GM23248 (cell line): Measurements from ENCODE around the gene RNF157. TPM values are rescaled to one million over a fixed set of nuclear protein-coding genes. Genes with fewer than 3 reads are reported as not detected.

Source experiments
- DNase-seq: peaks from one replicate; pipeline ENCODE4 v3.0.0-alpha.2; 2015
- H2AFZ ChIP-seq: fragments of 200-600 bp; sonication (generic); 2 replicates; pipeline ENCODE4 v1.6.1; 2016; ENCODE audit warnings: antibody characterized with exemption
- H3F3A ChIP-seq: fragments of 200-600 bp; sonication (generic); 2 replicates; pipeline ENCODE4 v1.6.1; 2016; ENCODE audit warnings: mild to moderate bottlenecking, antibody characterized with exemption, mixed run types; ENCODE audit not compliant: insufficient read depth
- H3K27ac ChIP-seq: fragments of 200-600 bp; sonication (generic); 2 replicates; pipeline ENCODE4 v1.5.1; 2016; ENCODE audit warnings: mild to moderate bottlenecking
- H3K27me3 ChIP-seq: fragments of 200-600 bp; sonication (generic); replicated peaks from 2 replicates; pipeline ENCODE4 v1.6.1; 2016; ENCODE audit warnings: mild to moderate bottlenecking; ENCODE audit not compliant: insufficient read depth
- H3K36me3 ChIP-seq: fragments of 200-600 bp; sonication (generic); 2 replicates; pipeline ENCODE4 v1.6.1; 2016; ENCODE audit warnings: low read depth, mild to moderate bottlenecking
- H3K4me1 ChIP-seq: fragments of 200-600 bp; sonication (generic); 2 replicates; pipeline ENCODE4 v1.6.1; 2016; ENCODE audit warnings: mild to moderate bottlenecking; ENCODE audit not compliant: insufficient read depth
- H3K4me2 ChIP-seq: fragments of 200-600 bp; sonication (generic); one replicate; pipeline ENCODE4 v1.6.1; 2016; ENCODE audit warnings: mild to moderate bottlenecking; ENCODE audit not compliant: unreplicated experiment
- H3K4me3 ChIP-seq: fragments of 200-600 bp; sonication (generic); 2 replicates; pipeline ENCODE4 v1.5.1; 2016; ENCODE audit warnings: mild to moderate bottlenecking
- H3K79me2 ChIP-seq: fragments of 200-600 bp; sonication (generic); 2 replicates; pipeline ENCODE4 v1.6.1; 2016; ENCODE audit warnings: mild to moderate bottlenecking; ENCODE audit not compliant: insufficient read depth
- H3K9ac ChIP-seq: fragments of 200-600 bp; sonication (generic); 2 replicates; pipeline ENCODE4 v1.6.1; 2016; ENCODE audit warnings: mild to moderate bottlenecking
- H3K9me2 ChIP-seq: fragments of 200-600 bp; sonication (generic); 2 replicates; pipeline ENCODE4 v1.6.1; 2016; ENCODE audit warnings: mixed run types, mild to moderate bottlenecking, moderate library complexity; ENCODE audit not compliant: insufficient read depth
- H3K9me3 ChIP-seq: fragments of 200-600 bp; sonication (generic); one replicate; pipeline ENCODE4 v1.6.1; 2017; ENCODE audit warnings: low read depth
- H4K20me1 ChIP-seq: fragments of 200-600 bp; sonication (generic); 2 replicates; pipeline ENCODE4 v1.6.0; 2016; ENCODE audit not compliant: insufficient read depth
- EZH2 ChIP-seq: fragments of 200-600 bp; sonication (generic); IDR thresholded peaks from 2 replicates; pipeline ENCODE4 v1.6.1; 2018; ENCODE audit warnings: antibody characterized with exemption, mild to moderate bottlenecking; ENCODE audit not compliant: insufficient read depth, poor library complexity, severe bottlenecking
- EZH2phosphoT487 ChIP-seq: fragments of 200-600 bp; sonication (generic); IDR thresholded peaks from 2 replicates; pipeline ENCODE4 v1.6.1; 2018; ENCODE audit warnings: antibody characterized with exemption, moderate library complexity, mild to moderate bottlenecking, low read depth; ENCODE audit not compliant: insufficient read depth
- WGBS, 2 experiments: methylation state at CpG; one replicate each; pipeline ENCODE4 v1.1.6; 2015 to 2017; ENCODE audit warnings: low lambda C conversion rate in 2 of 2, low coverage in 1 of 2; ENCODE audit errors: missing lambda C conversion rate in 2 of 2; 5-methylcytosine and 5-hydroxymethylcytosine counted together
- in situ Hi-C: fragments of 300-500 bp; cut with MboI; formaldehyde crosslinking; loops from 2 replicates; pipeline ENCODE4 v1.15.0; 2020
- polyA plus RNA-seq: library from polyadenylated mRNA; unstranded; fragments of >200 nt; fragmentation: Nextera tagmentation; extraction: Ambion mirVana; gene quantifications from 2 replicates; pipeline ENCODE4 v1.2.1, GENCODE V29; 2016
- total RNA-seq: library from RNA; depleted of rRNA; stranded (reverse); fragments of >200 nt; shearing (Covaris generic); gene quantifications from 2 replicates; pipeline ENCODE4 v1.2.3, GENCODE V29; 2014

RNF157 gene
- total and polyA plus RNA-seq, 2 experiments from 2014 or later = 0.31 to 4.0 TPM

DNA sequence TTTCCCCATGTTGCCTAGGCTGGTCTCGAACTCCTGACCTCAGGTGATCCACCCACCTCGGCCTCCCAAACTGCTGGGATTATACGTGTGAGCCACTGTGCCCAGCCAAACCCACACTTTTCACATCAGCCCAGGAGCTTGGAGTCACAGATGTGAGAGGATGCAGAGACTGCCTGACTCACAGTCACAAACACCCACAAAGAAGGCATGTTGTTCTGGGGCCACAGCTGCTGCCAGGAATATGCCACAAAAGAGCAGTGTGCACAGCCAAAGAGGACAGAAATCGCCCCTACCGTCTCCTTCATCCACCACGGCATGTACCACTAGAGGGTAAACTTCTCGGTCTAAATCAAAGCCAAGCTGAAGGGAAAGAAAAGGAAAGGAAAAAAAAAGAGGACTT, 74.1 kb downstream of the RNF157 start:
- H2AFZ ChIP-seq = no peak overlapping the region
- H3K79me2 ChIP-seq = no peaks in the 10 kb centered on the region
- no peaks in the 10 kb centered on the region for H4K20me1 ChIP-seq
- no peaks in the 10 kb centered on the region for H3K9me3 ChIP-seq
- no peak for TF ChIP-seq EZH2
- TF ChIP-seq EZH2phosphoT487 = no peak
- peak; percentile 79 for DNase-seq
- H3K9me2 ChIP-seq = no peaks in the 10 kb centered on the region
- H3K36me3 ChIP-seq = no peaks in the 10 kb centered on the region
- peaks cover 4% of the 10 kb centered on the region; the same call in 1 of the 2 replicates for H3K4me1 ChIP-seq
- H3K4me3 ChIP-seq = no peak overlapping the region
- no peak overlapping the region for H3K9ac ChIP-seq
- in situ Hi-C loops = no loop called here
- H3K4me2 ChIP-seq = no peak overlapping the region
- H3F3A ChIP-seq = no peaks in the 10 kb centered on the region
- H3K27ac ChIP-seq = no peak overlapping the region
- no peaks in the 10 kb centered on the region for H3K27me3 ChIP-seq
- WGBS, 2 experiments = 32 to 37% methylated on average over 7 of the region's 7 CpGs

DNA sequence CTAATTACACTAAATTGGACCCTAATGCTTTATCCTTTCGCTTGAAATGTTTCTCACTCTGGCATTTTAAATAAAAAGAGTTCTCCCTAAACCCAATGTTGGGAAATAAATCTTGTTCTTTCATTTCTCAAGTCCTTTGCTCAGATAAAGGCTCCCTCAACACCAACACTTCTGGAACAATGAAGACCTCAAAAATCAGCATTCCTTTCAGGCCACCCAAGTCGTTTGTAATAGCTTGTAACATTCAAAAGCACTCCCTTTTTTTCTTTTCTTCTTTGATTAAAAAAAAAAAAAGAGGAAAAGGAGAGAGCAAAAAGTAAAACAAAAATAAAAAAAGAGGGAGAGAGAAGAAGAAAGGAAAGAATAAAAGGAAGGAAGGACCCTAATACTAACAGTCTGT, 76.0 kb downstream of the RNF157 start:
- no peak for DNase-seq
- no peaks in the 10 kb centered on the region for H3K27me3 ChIP-seq
- TF ChIP-seq EZH2phosphoT487 (no peak), EZH2 (no peak)
- H3K36me3 ChIP-seq = no peaks in the 10 kb centered on the region
- peaks cover 4% of the 10 kb centered on the region; the same call in 1 of the 2 replicates for H3K4me1 ChIP-seq
- no peak overlapping the region for H3K4me2 ChIP-seq
- H4K20me1 ChIP-seq = no peaks in the 10 kb centered on the region
- no peak overlapping the region for H3K27ac ChIP-seq
- H3K9ac ChIP-seq = no peak overlapping the region
- no peak overlapping the region for H3K4me3 ChIP-seq
- no peaks in the 10 kb centered on the region for H3K9me2 ChIP-seq
- no peak overlapping the region for H2AFZ ChIP-seq
- in situ Hi-C loops = no loop called here
- H3K9me3 ChIP-seq = no peaks in the 10 kb centered on the region
- no peaks in the 10 kb centered on the region for H3F3A ChIP-seq
- WGBS, 2 experiments = 72 to 87% methylated on average over 2 of the region's 2 CpGs
- no peaks in the 10 kb centered on the region for H3K79me2 ChIP-seq

DNA sequence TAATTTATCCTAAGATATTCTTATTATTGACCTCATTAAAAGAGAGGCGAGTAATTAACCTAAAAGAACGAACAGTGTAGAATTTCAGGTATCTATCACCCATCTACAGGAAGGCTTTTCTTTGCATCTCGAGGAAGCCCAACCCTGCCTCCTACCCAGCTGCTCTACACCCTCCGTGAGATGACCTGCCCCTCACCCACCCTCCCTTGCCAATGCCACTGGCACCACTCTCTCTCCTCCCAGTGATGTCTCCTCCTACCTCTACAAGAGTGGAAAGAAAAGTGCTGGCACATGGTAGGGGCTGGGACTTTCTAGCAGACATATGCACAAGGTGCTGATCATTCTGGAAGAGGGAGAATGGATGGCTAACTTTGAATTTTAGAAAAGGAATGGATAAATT, 76.4 kb downstream of the RNF157 start:
- TF ChIP-seq EZH2 (no peak), EZH2phosphoT487 (no peak)
- H3K4me3 ChIP-seq = no peak overlapping the region
- in situ Hi-C loops = no loop called here
- peaks cover 4% of the 10 kb centered on the region; the same call in 1 of the 2 replicates for H3K4me1 ChIP-seq
- no peaks in the 10 kb centered on the region for H3F3A ChIP-seq
- no peaks in the 10 kb centered on the region for H3K27me3 ChIP-seq
- H3K9me3 ChIP-seq = no peaks in the 10 kb centered on the region
- no peak for DNase-seq
- H3K79me2 ChIP-seq = no peaks in the 10 kb centered on the region
- no peaks in the 10 kb centered on the region for H4K20me1 ChIP-seq
- no peak overlapping the region for H3K27ac ChIP-seq
- no peaks in the 10 kb centered on the region for H3K9me2 ChIP-seq
- no peaks in the 10 kb centered on the region for H3K36me3 ChIP-seq
- H2AFZ ChIP-seq = no peak overlapping the region
- no peak overlapping the region for H3K9ac ChIP-seq
- no peak overlapping the region for H3K4me2 ChIP-seq
- 59 to 61% methylated on average over 3 to 4 of the region's 4 CpGs for WGBS, 2 experiments

DNA sequence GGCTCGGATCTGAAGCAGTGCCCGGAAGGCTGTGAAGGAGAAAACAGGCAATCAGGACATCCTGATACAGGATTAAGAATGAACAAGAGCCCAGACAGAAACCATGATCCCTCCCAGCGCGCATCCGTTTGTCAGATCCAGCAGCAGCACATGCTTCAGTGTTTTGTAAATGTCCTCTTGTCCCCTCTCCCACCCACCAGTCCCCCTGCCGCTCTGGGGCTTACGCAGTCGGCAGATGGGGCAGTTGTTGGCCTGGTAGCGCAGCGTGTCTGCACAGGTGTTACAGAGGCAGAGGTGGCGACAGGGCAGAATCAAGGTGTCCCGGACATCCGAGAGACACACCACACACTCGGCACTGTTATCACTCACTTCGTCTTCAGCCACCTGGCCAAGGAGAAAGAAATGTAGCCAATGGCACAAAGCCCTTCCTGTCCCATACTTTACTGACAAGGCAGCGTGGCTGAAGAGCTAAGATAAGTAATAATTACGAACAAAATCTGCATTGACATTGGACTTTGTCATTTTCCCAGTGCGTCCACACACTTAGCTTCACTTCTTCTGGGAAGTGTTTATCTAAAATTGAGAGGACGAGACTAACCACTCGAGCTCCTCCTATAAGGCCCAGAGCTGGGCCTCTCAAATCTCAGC, 78.5 kb downstream of the RNF157 start:
- TF ChIP-seq EZH2phosphoT487 (no peak), EZH2 (no peak)
- in situ Hi-C loops = no loop called here
- Histone ChIP-seq H3K79me2 (no peaks in the 10 kb centered on the region), H3K4me2 (no peak overlapping the region), H3F3A (no peaks in the 10 kb centered on the region), H3K27ac (no peak overlapping the region), H4K20me1 (no peaks in the 10 kb centered on the region), H3K27me3 (no peaks in the 10 kb centered on the region), H3K4me3 (no peak overlapping the region), H3K9me2 (no peaks in the 10 kb centered on the region), H3K36me3 (no peaks in the 10 kb centered on the region), H2AFZ (no peak overlapping the region), H3K9me3 (no peaks in the 10 kb centered on the region), H3K9ac (no peak overlapping the region), H3K4me1 (peaks cover 4% of the 10 kb centered on the region; the same call in 1 of the 2 replicates)
- DNase-seq = no peak
- 81 to 82% methylated on average over 19 to 20 of the region's 20 CpGs for WGBS, 2 experiments
